ENCODE measurements around the gene C7orf57. TPM values are rescaled to one million over a fixed set of nuclear protein-coding genes. Genes with fewer than 3 reads are reported as not detected.

C7orf57 gene
- total and polyA plus RNA-seq, 9 donors = 0.02 to 18.6 (median 0.35) TPM; not detected in 3

DNA sequence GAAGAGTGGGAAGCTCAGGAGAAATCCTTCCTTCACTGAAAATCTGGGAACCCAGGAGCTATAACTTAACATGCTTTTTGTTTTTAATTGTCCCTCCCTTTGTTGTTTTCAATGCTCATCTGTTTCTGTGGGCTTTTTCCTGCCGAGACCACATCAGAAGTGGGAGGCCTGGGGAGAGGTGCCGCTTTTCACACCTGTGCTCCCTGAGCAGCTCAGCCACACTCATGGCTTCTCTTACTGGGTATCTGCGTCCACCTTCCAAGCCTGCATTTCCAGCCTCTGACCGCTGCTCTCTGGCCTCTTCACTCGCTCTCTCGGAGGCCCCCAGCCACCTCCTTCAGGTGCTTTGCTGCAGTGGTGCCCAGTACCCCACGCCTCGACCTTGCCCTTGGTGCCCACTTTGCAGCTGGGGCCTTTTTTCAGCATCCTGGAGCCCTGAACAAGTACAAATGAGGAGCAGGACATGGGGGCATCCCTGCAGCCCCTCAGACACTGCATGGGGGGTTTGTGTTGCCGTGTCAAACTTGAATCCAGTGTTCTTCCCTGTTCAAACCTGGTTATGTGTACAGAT, 9.9 kb downstream of the C7orf57 start:
- Histone ChIP-seq H3K4me3 (no peak overlapping the region), H3K27ac (no peak overlapping the region), H3K4me1 (ENCODE audit: insufficient read depth) (no peaks in the 10 kb centered on the region), H3K27me3 (no peaks in the 10 kb centered on the region), H3K36me3 (no peaks in the 10 kb centered on the region), H3K9me3 (no peaks in the 10 kb centered on the region)
- DNase-seq = no peak
- intact Hi-C loops (cut with DNase I) = no loop called here
- 67 to 77% (median 68%) methylated on average over 9 of the region's 9 CpGs for WGBS, 3 donors
- TF ChIP-seq POLR2A (IDR thresholded peaks at IDR 0.05) (no peak), EP300 (IDR thresholded peaks at IDR 0.05) (no peak)
- TF ChIP-seq, protein P1, sequence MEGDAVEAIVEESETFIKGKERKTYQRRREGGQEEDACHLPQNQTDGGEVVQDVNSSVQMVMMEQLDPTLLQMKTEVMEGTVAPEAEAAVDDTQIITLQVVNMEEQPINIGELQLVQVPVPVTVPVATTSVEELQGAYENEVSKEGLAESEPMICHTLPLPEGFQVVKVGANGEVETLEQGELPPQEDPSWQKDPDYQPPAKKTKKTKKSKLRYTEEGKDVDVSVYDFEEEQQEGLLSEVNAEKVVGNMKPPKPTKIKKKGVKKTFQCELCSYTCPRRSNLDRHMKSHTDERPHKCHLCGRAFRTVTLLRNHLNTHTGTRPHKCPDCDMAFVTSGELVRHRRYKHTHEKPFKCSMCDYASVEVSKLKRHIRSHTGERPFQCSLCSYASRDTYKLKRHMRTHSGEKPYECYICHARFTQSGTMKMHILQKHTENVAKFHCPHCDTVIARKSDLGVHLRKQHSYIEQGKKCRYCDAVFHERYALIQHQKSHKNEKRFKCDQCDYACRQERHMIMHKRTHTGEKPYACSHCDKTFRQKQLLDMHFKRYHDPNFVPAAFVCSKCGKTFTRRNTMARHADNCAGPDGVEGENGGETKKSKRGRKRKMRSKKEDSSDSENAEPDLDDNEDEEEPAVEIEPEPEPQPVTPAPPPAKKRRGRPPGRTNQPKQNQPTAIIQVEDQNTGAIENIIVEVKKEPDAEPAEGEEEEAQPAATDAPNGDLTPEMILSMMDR (IDR thresholded peaks at IDR 0.05) = no peak

DNA sequence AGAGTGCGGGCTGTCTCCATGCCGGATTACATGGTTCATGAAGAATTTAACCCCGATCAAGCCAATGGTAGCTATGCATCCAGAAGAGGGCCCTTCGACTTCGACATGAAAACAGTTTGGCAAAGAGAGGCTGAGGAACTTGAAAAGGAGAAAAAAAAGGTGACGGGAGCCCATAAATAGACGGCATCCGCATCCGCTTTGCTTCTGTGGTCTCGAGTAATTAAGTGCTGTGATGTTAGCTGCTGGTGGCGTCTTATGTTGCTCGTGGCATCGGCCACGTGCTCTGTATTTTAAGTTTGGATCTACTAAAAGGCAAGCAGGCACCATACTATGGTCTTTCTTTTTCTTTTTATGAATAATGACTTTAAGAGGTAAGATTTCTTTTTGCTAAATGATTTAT, 11.1 kb downstream of the C7orf57 start:
- H3K36me3 ChIP-seq = no peaks in the 10 kb centered on the region
- 63 to 67% (median 67%) methylated on average over 14 of the region's 14 CpGs for WGBS, 3 donors

DNA sequence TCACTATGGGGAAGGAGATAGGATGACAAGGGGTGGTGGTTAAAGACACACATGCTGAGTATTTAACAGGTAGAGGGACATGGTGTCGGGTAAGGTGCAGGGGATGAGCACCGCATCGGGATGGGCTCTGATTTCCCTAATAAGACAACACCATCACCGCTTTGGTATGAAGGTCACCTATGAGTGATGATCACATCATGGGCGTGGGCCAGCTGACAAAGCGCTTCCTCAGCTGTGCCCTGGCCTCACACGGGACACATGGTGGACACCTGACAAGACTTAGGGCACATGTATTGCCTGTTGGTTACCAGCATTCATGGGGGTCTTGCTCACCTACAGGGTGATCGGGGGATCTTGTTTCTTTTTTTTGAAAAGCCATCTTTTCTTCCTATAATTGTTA, 12.8 kb downstream of the C7orf57 start:
- 94 to 95% (median 94%) methylated on average over 8 of the region's 8 CpGs for WGBS, 3 donors
- H3K27ac ChIP-seq = no peak overlapping the region
- H3K4me1 ChIP-seq (ENCODE audit: insufficient read depth) = no peaks in the 10 kb centered on the region
- no peak for DNase-seq
- H3K27me3 ChIP-seq = no peaks in the 10 kb centered on the region
- H3K36me3 ChIP-seq = no peaks in the 10 kb centered on the region
- no peak overlapping the region for H3K4me3 ChIP-seq
- intact Hi-C loops (cut with DNase I) = no loop called here
- H3K9me3 ChIP-seq = no peaks in the 10 kb centered on the region
- TF ChIP-seq, protein P1 (IDR thresholded peaks at IDR 0.05) = no peak
- TF ChIP-seq EP300 (IDR thresholded peaks at IDR 0.05) = no peak

More for the DNA sequence above, 11.1 kb downstream of the C7orf57 start:
- H3K9me3 ChIP-seq = no peaks in the 10 kb centered on the region
- TF ChIP-seq EP300 (IDR thresholded peaks at IDR 0.05) = no peak
- no peak for TF ChIP-seq POLR2A (IDR thresholded peaks at IDR 0.05)
- TF ChIP-seq, protein P1 (IDR thresholded peaks at IDR 0.05) = no peak
- H3K27me3 ChIP-seq = no peaks in the 10 kb centered on the region
- H3K27ac ChIP-seq = no peak overlapping the region
- no peaks in the 10 kb centered on the region for H3K4me1 ChIP-seq (ENCODE audit: insufficient read depth)
- intact Hi-C loops (cut with DNase I) = no loop called here
- H3K4me3 ChIP-seq = no peak overlapping the region
- DNase-seq = no peak

GRCh38 chr7:48049850-48050249, 14.5 kb downstream of the C7orf57 start:
- Histone ChIP-seq H3K4me3 (no peak overlapping the region), H3K9me3 (no peaks in the 10 kb centered on the region), H3K4me1 (ENCODE audit: insufficient read depth) (no peaks in the 10 kb centered on the region), H3K27ac (no peak overlapping the region), H3K36me3 (no peaks in the 10 kb centered on the region), H3K27me3 (no peaks in the 10 kb centered on the region)
- TF ChIP-seq POLR2A (IDR thresholded peaks at IDR 0.05) = no peak
- TF ChIP-seq EP300 (IDR thresholded peaks at IDR 0.05) = no peak
- TF ChIP-seq, protein P1 (IDR thresholded peaks at IDR 0.05) = no peak
- no peak for DNase-seq
- 80 to 84% (median 83%) methylated on average over 8 of the region's 8 CpGs for WGBS, 3 donors
- intact Hi-C loops (cut with DNase I) = no loop called here
